OCI-M1 (cell line): Measurements from ENCODE around the gene DHX36.

Source experiments
- DNase-seq: peaks from one replicate; lab custom pipeline; 2025; lab: John Stamatoyannopoulos, UW

DHX36 gene

DNA sequence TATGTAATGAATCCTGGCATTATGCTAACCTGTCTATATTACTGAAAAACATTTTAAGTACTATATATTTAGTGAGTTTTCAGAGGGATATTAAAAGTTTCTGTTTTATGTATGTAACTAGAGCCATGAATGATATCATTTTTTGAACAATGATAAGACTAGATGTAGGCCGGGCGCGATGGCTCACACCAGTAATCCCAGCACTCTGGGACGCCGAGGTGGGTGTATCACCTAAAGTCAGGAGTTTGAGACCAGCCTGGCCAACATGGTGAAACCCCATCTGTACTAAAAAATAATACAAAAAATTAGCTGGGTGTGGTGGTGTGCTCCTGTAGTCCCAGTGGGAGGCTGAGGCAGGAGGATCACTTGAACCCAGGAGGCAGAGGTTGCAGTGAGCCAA lies 34.1 kb downstream of the DHX36 start:
- no peak for DNase-seq

- DNase-seq = peak; percentile 74
Observed at GRCh38 chr3:154285221-154285620, 39.1 kb downstream of the DHX36 start.

- DNase-seq = no peak
Observed at GRCh38 chr3:154280161-154280560, 44.1 kb downstream of the DHX36 start.

DNA sequence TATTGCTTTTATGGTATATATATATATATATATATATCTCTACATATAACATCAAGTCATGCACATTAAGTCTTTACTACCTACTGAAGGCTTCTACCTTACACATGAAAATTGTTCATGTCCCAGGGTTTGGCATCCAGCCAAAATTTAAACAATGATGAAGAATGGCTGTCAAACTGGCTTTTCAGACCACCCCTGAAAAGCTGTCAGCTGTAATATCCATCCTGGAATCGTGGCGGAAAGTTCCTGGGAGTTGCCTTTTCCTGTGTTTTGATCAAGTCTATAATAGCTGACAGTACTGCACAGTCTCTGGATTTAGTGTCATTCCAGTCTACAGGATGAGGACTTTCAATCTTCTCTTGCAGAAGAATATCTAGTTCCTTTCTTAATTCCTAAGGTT lies 48.3 kb downstream of the DHX36 start:
- DNase-seq = no peak

DNA sequence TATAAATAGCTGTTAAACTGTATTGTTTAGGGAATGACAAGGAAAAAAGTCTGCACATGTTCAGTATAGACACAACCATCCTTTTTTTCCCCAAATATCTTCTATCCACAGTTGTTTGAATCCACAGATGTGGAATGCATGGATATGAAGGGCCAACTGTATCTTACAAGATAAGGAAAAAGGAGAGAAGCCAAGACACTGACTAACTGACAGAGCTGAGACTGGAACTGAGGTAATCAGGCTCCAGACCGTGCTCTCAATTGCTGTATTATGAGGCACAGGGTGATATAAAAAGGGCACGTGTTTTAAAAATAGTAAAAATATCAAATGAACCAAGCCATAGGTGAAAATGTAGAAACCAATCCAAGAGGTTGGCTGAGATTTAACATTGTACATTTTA lies 49.0 kb downstream of the DHX36 start:
- no peak for DNase-seq

DNA sequence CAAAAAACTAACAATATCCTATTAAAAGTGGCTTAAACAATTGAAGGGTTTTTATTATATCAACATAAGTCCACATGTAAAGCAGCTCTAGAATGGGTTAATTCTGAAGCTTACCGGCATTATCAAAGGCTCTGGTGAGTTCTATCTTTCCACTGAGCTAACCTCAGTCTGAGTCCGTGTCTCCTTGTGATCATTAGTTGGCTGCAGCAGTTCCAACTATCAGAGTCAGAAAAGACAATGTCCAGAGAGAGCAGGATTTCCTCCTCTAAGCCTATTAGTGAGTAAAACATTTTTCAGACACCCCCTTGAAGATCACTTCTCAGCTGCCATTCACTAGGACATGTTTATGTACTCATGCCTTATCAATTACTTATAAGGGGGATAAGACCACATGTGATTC lies 49.9 kb downstream of the DHX36 start:
- no peak for DNase-seq

GRCh38 chr3:154273381-154273780 lies 50.9 kb downstream of the DHX36 start:
- DNase-seq = no peak

- DNase-seq = no peak
Observed at GRCh38 chr3:154254527-154254926, 69.8 kb downstream of the DHX36 start.

- peak; percentile 77 for DNase-seq
Observed at GRCh38 chr3:154252759-154253638, 71.3 kb downstream of the DHX36 start.

- DNase-seq = no peak
Observed at GRCh38 chr3:154251610-154252009, 72.7 kb downstream of the DHX36 start.

- DNase-seq = no peak
Observed at GRCh38 chr3:154250291-154250690, 74.0 kb downstream of the DHX36 start.

DNA sequence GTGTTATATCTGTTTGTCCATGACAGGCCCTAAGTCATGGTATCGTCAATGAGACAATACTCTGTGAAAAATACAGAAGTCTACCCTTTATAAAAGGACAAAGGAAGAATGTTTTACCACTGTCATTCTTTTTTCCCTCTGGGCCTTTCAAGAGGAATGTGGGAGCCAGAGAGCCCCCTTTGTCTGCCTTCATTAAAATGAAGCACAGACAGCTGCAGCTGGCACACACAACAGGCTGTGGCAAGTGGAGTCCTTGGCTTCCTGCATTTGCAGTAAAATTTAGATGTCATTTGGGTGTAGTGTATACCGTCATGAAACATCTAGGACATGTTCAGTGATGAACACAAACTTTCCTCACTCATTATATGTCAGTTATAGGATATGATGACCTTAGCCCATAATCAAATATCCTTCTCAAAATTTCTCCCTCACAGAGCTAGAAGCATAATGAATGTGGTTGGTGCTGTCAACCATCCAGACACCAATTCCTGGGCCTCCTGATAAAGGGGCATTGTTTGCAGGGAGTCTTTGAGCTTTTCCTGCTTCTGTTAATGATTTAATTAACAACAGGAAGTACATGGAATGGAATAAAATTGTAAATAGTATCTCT lies 76.4 kb downstream of the DHX36 start:
- DNase-seq = no peak

GRCh38 chr3:154244644-154245043 lies 79.6 kb downstream of the DHX36 start:
- no peak for DNase-seq

GRCh38 chr3:154243353-154243752 lies 80.9 kb downstream of the DHX36 start:
- DNase-seq = no peak

DNA sequence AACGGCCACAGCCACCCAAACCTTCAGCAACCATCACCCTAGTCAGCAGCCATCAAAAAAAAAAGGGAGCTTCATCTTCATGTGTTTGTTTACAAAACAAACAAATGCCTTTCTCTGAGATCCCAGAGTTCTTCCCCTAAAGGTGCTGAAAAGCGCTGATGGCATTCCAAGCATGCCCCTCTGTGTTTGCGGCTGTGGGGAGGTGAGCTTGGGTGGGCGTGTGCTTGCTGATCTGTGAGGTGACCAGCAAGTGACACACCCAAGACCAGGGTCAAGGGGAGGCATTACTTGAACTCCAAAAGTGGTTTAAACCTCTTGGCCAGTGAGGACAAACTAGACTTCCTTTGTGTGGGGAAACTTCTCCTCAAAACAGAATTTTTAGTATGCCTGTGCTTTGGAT lies 81.5 kb downstream of the DHX36 start:
- DNase-seq = no peak

GRCh38 chr3:154241496-154241895 lies 82.8 kb downstream of the DHX36 start:
- DNase-seq = no peak

GRCh38 chr3:154240235-154240634 lies 84.1 kb downstream of the DHX36 start:
- no peak for DNase-seq

DNA sequence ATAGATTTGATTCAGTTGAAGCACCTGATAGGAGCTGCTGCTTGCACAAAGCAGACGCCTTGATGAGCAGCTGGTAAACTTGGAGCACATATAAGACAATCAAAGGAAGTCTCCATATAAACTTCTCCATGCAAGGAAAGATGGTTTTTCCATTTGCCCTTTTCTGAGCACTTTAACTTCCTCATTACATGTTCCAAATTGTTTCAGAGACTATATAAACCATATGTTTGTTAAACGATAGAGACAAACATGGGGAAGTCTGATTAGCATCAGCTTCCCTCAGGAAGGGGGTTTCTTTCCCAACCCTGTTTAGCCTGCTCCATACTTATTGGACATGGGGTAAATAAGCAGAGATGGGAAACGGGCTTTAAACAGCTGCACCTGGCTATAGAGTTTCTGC lies 88.0 kb downstream of the DHX36 start:
- DNase-seq = no peak

GRCh38 chr3:154235330-154235729 lies 89.0 kb downstream of the DHX36 start:
- no peak for DNase-seq

DNA sequence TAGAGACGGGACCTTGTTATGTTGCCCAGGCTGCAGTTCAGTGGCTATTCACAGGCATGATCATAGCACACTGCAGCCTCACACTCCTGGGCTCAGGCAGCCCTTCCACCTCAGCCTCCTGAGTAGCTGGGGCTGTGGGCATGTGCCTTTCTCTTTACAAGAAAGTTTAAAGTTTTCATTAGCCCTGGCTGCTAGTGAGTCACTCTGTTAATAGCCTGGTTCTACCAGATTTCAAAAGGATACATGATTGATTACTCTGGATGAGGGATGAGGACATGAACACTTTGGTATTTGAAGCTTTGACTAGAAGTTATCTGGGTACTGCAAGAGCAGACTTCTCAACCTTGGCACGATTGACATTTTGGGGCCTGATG lies 95.1 kb downstream of the DHX36 start:
- DNase-seq = no peak

GRCh38 chr3:154228561-154229216 lies 95.6 kb downstream of the DHX36 start:
- no peak for DNase-seq

DNA sequence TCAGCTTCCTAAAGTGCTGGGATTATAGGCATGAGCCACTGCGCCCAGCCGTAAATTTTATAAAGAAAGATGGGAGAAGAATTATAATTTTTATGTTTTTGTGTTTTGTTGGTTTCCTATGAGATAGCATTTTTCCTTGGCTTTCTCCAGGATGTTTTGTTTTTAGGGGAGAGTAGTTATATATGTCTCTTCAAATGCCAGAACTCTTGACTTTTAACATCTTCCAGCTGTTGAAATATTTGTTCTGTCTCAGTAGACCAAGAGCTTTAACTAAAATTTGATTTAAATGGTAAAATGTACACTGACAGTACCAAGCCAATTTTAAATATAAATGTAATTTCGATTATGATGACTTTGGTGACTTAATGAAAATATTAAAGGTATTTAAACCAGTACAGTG lies 96.8 kb downstream of the DHX36 start:
- DNase-seq = no peak

- DNase-seq = no peak
Observed at GRCh38 chr3:154225536-154225935, 98.8 kb downstream of the DHX36 start.
